KMS-11 (cell line): ENCODE results near the gene TSN.

Source experiments
- H2AFZ ChIP-seq: fragments of 200-600 bp; sonication (generic); 2 replicates; pipeline ENCODE4 v1.6.1; 2016; ENCODE audit warnings: antibody characterized with exemption, mixed run types, low read depth
- H3K27ac ChIP-seq: fragments of 200-600 bp; sonication (generic); 2 replicates; pipeline ENCODE4 v1.6.1; 2016; ENCODE audit warnings: mild to moderate bottlenecking, mixed run types
- H3K27me3 ChIP-seq: fragments of 200-600 bp; sonication (generic); 2 replicates; pipeline ENCODE4 v1.6.1; 2017; ENCODE audit warnings: mild to moderate bottlenecking, low read depth, mixed run types, moderate library complexity; ENCODE audit not compliant: insufficient read depth
- H3K36me3 ChIP-seq: fragments of 200-600 bp; sonication (generic); 2 replicates; pipeline ENCODE4 v1.6.1; 2017; ENCODE audit warnings: mild to moderate bottlenecking, mixed run types; ENCODE audit not compliant: insufficient read depth
- H3K4me1 ChIP-seq: fragments of 200-600 bp; sonication (generic); 2 replicates; pipeline ENCODE4 v1.6.1; 2016; ENCODE audit warnings: mild to moderate bottlenecking, low read depth, mixed run types; ENCODE audit not compliant: poor library complexity, severe bottlenecking
- H3K4me2 ChIP-seq: fragments of 200-600 bp; sonication (generic); 2 replicates; pipeline ENCODE4 v1.7.0; 2016; ENCODE audit warnings: mild to moderate bottlenecking, mixed run types
- H3K4me3 ChIP-seq: fragments of 200-600 bp; sonication (generic); IDR thresholded peaks from 2 replicates; pipeline ENCODE4 v1.6.1; 2017; ENCODE audit warnings: low read depth, low read length, mixed read lengths; ENCODE audit not compliant: insufficient read depth
- H3K79me2 ChIP-seq: fragments of 200-600 bp; sonication (generic); 2 replicates; pipeline ENCODE4 v1.6.1; 2016; ENCODE audit warnings: low read depth, mixed run types; ENCODE audit not compliant: insufficient read depth
- H3K9ac ChIP-seq: fragments of 200-600 bp; sonication (generic); 2 replicates; pipeline ENCODE4 v1.6.1; 2016; ENCODE audit warnings: mild to moderate bottlenecking, mixed run types
- H4K20me1 ChIP-seq: fragments of 200-600 bp; sonication (generic); 2 replicates; pipeline ENCODE4 v1.6.1; 2016; ENCODE audit warnings: mild to moderate bottlenecking, mixed run types; ENCODE audit not compliant: insufficient read depth
- TF ChIP-seq, protein P1 (sequence below): fragments of 200-600 bp; sonication (generic); conservative IDR thresholded peaks from 2 replicates; pipeline ENCODE4 v1.6.1; 2017; ENCODE audit warnings: low read depth, mild to moderate bottlenecking, antibody characterized with exemption, low read length, moderate library complexity, mixed read lengths

Gene TSN

DNA sequence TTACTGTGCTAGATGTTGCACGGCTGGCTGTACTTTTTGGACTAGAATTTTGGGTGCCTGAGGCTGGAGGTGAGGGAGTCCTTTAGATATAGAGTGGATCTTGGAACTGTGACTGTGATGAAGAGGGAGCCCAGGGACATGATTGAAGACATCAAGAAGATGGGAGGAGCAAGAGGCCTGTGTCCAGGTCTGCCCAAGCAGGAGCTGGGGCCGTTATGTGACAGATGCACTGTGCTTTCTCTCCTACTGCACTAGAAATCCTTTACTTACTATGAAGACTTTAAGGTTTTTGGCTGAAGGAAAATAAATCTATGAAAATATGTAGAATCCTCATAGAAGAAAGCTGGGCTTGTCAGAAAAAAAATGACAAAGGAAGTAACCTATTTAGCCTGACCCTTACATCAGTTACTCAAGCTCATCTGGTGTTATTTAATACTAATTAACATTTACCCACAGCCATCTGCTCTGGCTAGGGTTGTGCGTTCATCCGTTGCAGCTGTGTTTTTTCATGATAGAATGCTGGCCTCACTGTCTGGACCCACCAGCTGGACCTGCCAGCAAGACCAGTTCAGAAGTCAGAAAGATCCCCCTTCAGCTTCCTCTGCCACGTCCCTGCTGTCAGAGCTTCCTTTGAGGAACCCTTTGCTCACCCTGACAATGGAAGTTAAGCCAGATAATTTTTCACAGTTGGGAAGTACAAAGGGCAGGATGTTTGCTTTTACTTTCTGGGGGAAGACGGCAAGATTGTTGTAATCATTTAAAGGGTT lies 16.7 kb downstream of the TSN start:
- Histone ChIP-seq H3K4me2 (no peak overlapping the region), H3K27ac (no peak overlapping the region), H2AFZ (no peak overlapping the region), H3K4me1 (no peaks in the 10 kb centered on the region), H3K27me3 (no peaks in the 10 kb centered on the region), H3K36me3 (no peaks in the 10 kb centered on the region), H3K4me3 (no peak overlapping the region), H3K9ac (no peak overlapping the region), H3K79me2 (no peaks in the 10 kb centered on the region), H4K20me1 (no peaks in the 10 kb centered on the region)
- TF ChIP-seq, protein P1, sequence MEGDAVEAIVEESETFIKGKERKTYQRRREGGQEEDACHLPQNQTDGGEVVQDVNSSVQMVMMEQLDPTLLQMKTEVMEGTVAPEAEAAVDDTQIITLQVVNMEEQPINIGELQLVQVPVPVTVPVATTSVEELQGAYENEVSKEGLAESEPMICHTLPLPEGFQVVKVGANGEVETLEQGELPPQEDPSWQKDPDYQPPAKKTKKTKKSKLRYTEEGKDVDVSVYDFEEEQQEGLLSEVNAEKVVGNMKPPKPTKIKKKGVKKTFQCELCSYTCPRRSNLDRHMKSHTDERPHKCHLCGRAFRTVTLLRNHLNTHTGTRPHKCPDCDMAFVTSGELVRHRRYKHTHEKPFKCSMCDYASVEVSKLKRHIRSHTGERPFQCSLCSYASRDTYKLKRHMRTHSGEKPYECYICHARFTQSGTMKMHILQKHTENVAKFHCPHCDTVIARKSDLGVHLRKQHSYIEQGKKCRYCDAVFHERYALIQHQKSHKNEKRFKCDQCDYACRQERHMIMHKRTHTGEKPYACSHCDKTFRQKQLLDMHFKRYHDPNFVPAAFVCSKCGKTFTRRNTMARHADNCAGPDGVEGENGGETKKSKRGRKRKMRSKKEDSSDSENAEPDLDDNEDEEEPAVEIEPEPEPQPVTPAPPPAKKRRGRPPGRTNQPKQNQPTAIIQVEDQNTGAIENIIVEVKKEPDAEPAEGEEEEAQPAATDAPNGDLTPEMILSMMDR, result no peak

DNA sequence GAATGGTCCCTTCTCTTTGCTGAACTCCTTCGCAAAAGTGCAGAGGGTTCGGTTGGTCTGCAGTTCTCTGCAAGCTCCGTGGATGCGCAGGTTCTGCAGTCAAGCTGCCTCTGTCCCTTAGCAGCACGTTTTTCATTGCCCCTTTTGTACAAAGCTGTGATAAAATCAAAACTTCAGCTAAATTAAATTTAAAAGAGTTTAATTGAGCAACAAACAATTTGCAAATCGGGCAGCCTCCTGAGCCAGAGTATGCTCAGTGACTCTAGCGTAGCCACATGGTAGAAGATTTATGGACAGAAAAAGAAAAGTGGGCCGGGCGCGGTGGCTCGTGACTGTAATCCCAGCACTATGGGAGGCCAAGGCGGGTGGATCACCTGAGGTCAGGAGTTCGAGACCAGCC lies 18.8 kb downstream of the TSN start:
- Histone ChIP-seq H3K27ac (no peak overlapping the region), H3K36me3 (no peaks in the 10 kb centered on the region), H3K9ac (no peak overlapping the region), H3K79me2 (no peaks in the 10 kb centered on the region), H3K4me1 (no peaks in the 10 kb centered on the region), H2AFZ (no peak overlapping the region), H3K27me3 (no peaks in the 10 kb centered on the region), H4K20me1 (no peaks in the 10 kb centered on the region), H3K4me3 (no peak overlapping the region), H3K4me2 (no peak overlapping the region)
- TF ChIP-seq, protein P1, result no peak

DNA sequence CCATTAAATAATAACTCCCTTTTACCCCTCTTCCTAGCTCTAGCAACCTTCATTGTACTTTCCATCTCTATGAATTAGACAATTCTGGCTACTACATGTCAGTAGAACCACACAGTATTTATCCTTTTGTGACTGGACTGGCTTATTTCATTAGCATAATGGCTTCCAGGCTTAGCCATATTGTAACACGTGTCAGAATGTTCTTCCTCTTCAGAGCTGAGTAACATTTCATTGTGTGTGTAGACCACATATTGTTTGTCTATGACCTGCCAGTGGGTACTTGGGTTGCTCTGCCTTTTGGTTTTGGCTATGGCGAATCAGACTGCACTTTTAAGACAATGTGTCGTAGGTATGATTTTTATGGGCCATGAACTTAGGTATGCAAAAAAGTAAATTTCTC lies 20.9 kb downstream of the TSN start:
- TF ChIP-seq, protein P1, result no peak
- Histone ChIP-seq H3K4me1 (no peaks in the 10 kb centered on the region), H3K27me3 (no peaks in the 10 kb centered on the region), H3K27ac (no peak overlapping the region), H3K4me3 (no peak overlapping the region), H3K9ac (no peak overlapping the region), H3K79me2 (no peaks in the 10 kb centered on the region), H3K36me3 (no peaks in the 10 kb centered on the region), H2AFZ (no peak overlapping the region), H3K4me2 (no peak overlapping the region), H4K20me1 (no peaks in the 10 kb centered on the region)

DNA sequence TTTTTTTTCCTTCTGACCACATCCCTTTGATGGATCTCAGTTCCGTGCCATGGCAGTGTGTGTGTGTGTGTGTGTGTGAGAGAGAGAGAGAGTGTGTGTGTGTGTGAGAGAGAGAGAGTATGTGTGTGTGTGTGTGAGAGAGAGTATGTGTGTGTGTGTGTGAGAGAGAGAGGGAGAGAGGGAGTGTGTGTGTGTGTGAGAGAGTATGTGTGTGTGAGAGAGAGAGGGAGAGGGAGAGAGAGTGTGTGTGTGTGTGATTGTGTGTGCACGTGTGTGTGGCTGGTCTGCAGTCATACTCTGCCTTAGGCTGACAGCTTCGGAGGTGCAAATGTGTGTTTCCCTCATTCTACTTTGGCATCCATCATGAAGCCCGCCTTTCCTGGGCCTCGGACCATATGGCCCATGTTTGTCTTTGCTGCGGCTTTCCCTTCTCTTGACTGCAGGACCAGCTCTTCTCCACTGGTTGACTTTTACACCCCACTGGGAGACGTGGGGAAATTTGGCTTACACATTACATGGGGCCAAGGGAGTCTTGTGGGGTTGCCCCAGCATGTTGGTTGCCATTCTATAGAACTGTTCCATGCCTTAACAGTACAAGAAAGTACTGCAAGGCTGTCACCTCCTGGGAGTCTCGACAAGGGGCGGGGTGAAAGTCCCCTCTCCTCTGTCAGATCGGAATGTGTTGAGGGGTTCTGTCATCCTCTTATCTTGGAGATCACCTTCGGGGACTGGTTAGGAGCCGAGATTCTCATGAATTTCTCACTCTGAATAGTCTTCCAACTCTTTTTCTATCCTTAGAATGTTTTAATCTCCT lies 21.6 kb downstream of the TSN start:
- H2AFZ ChIP-seq, result no peak overlapping the region
- H4K20me1 ChIP-seq, result no peaks in the 10 kb centered on the region
- no peak overlapping the region for H3K27ac ChIP-seq
- H3K9ac ChIP-seq, result no peak overlapping the region
- no peak overlapping the region for H3K4me2 ChIP-seq
- no peaks in the 10 kb centered on the region for H3K4me1 ChIP-seq
- H3K27me3 ChIP-seq, result no peaks in the 10 kb centered on the region
- H3K4me3 ChIP-seq, result no peak overlapping the region
- H3K36me3 ChIP-seq, result no peaks in the 10 kb centered on the region
- no peaks in the 10 kb centered on the region for H3K79me2 ChIP-seq
- TF ChIP-seq, protein P1, result no peak
